KMS-11 (cell line): ENCODE measurements around the gene PTPRN2.

Source experiments
- H2AFZ ChIP-seq: fragments of 200-600 bp; sonication (generic); 2 replicates; pipeline ENCODE4 v1.6.1; 2016; ENCODE audit warnings: antibody characterized with exemption, mixed run types, low read depth
- H3K27ac ChIP-seq: fragments of 200-600 bp; sonication (generic); 2 replicates; pipeline ENCODE4 v1.6.1; 2016; ENCODE audit warnings: mild to moderate bottlenecking, mixed run types
- H3K27me3 ChIP-seq: fragments of 200-600 bp; sonication (generic); 2 replicates; pipeline ENCODE4 v1.6.1; 2017; ENCODE audit warnings: mild to moderate bottlenecking, low read depth, mixed run types, moderate library complexity; ENCODE audit not compliant: insufficient read depth
- H3K36me3 ChIP-seq: fragments of 200-600 bp; sonication (generic); 2 replicates; pipeline ENCODE4 v1.6.1; 2017; ENCODE audit warnings: mild to moderate bottlenecking, mixed run types; ENCODE audit not compliant: insufficient read depth
- H3K4me1 ChIP-seq: fragments of 200-600 bp; sonication (generic); 2 replicates; pipeline ENCODE4 v1.6.1; 2016; ENCODE audit warnings: mild to moderate bottlenecking, low read depth, mixed run types; ENCODE audit not compliant: poor library complexity, severe bottlenecking
- H3K4me2 ChIP-seq: fragments of 200-600 bp; sonication (generic); 2 replicates; pipeline ENCODE4 v1.7.0; 2016; ENCODE audit warnings: mild to moderate bottlenecking, mixed run types
- H3K4me3 ChIP-seq: fragments of 200-600 bp; sonication (generic); IDR thresholded peaks from 2 replicates; pipeline ENCODE4 v1.6.1; 2017; ENCODE audit warnings: low read depth, low read length, mixed read lengths; ENCODE audit not compliant: insufficient read depth
- H3K79me2 ChIP-seq: fragments of 200-600 bp; sonication (generic); 2 replicates; pipeline ENCODE4 v1.6.1; 2016; ENCODE audit warnings: low read depth, mixed run types; ENCODE audit not compliant: insufficient read depth
- H3K9ac ChIP-seq: fragments of 200-600 bp; sonication (generic); 2 replicates; pipeline ENCODE4 v1.6.1; 2016; ENCODE audit warnings: mild to moderate bottlenecking, mixed run types
- H4K20me1 ChIP-seq: fragments of 200-600 bp; sonication (generic); 2 replicates; pipeline ENCODE4 v1.6.1; 2016; ENCODE audit warnings: mild to moderate bottlenecking, mixed run types; ENCODE audit not compliant: insufficient read depth
- TF ChIP-seq, protein P1 (sequence below): fragments of 200-600 bp; sonication (generic); conservative IDR thresholded peaks from 2 replicates; pipeline ENCODE4 v1.6.1; 2017; ENCODE audit warnings: low read depth, mild to moderate bottlenecking, antibody characterized with exemption, low read length, moderate library complexity, mixed read lengths

Gene PTPRN2

DNA sequence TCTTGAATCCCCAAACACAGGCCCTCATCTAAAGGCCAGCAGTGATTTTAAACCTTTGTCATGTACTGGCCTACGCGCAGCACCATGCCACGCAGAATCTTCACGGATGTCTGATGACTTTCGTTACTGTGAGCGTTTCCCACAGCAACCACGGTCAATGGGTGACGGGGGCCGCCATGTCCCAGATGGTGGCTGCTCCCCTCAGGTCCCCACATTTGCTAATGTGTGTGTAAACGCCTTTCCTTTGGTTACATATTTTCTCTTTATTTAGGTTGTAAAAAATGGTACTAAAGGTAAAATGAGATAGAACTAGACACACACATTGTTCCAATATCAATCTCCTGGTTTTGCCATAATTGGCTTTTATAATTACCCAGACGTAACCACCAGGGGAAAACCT is 699.0 kb downstream of the PTPRN2 start:
- TF ChIP-seq, protein P1, sequence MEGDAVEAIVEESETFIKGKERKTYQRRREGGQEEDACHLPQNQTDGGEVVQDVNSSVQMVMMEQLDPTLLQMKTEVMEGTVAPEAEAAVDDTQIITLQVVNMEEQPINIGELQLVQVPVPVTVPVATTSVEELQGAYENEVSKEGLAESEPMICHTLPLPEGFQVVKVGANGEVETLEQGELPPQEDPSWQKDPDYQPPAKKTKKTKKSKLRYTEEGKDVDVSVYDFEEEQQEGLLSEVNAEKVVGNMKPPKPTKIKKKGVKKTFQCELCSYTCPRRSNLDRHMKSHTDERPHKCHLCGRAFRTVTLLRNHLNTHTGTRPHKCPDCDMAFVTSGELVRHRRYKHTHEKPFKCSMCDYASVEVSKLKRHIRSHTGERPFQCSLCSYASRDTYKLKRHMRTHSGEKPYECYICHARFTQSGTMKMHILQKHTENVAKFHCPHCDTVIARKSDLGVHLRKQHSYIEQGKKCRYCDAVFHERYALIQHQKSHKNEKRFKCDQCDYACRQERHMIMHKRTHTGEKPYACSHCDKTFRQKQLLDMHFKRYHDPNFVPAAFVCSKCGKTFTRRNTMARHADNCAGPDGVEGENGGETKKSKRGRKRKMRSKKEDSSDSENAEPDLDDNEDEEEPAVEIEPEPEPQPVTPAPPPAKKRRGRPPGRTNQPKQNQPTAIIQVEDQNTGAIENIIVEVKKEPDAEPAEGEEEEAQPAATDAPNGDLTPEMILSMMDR: no peak
- no peak overlapping the region for H3K27ac ChIP-seq
- no peaks in the 10 kb centered on the region for H4K20me1 ChIP-seq
- no peaks in the 10 kb centered on the region for H3K4me1 ChIP-seq
- peaks cover 4% of the 10 kb centered on the region; the same call in 1 of the 2 replicates for H3K27me3 ChIP-seq
- no peak overlapping the region for H3K4me3 ChIP-seq
- no peaks in the 10 kb centered on the region for H3K79me2 ChIP-seq
- no peaks in the 10 kb centered on the region for H3K36me3 ChIP-seq
- no peak overlapping the region for H3K4me2 ChIP-seq
- H2AFZ ChIP-seq: no peak overlapping the region
- no peak overlapping the region for H3K9ac ChIP-seq

- H3K4me1 ChIP-seq: no peaks in the 10 kb centered on the region
These were observed 700.2 kb downstream of the PTPRN2 start for GRCh38 chr7:157887400-157887799.

GRCh38 chr7:157886711-157887110 is 700.9 kb downstream of the PTPRN2 start:
- Histone ChIP-seq H2AFZ (no peak overlapping the region), H3K79me2 (no peaks in the 10 kb centered on the region), H3K4me3 (no peak overlapping the region), H3K27me3 (no peaks in the 10 kb centered on the region; the same call in 1 of the 2 replicates), H3K4me1 (no peaks in the 10 kb centered on the region), H3K4me2 (no peak overlapping the region), H4K20me1 (no peaks in the 10 kb centered on the region), H3K36me3 (no peaks in the 10 kb centered on the region), H3K9ac (no peak overlapping the region), H3K27ac (no peak overlapping the region)
- TF ChIP-seq, protein P1: no peak

More at GRCh38 chr7:157887400-157887799, 700.2 kb downstream of the PTPRN2 start:
- Histone ChIP-seq H3K9ac (no peak overlapping the region), H3K27me3 (peaks cover under 1% of the 10 kb centered on the region; the same call in 1 of the 2 replicates), H4K20me1 (no peaks in the 10 kb centered on the region), H3K4me2 (no peak overlapping the region), H3K79me2 (no peaks in the 10 kb centered on the region), H3K36me3 (no peaks in the 10 kb centered on the region), H2AFZ (no peak overlapping the region), H3K4me3 (no peak overlapping the region), H3K27ac (no peak overlapping the region)
- TF ChIP-seq, protein P1: no peak

DNA sequence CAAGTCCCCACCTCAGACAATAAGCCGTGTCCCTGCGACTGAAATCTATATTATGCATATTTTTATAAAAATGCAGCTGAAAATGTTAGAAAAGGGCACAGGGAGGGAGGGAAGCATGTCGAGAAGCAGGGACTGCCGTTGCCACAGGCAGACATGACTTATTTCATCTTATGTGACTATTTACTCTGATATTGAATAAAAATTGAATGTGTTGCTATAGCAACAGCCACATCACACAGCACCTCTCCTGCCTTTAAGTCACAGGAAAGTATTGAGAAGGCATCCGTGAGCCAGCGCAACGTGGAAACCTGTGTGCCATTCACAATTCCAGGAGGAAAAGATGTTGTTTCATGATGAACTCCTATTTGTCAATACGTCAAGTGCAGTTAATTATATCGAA is 701.4 kb downstream of the PTPRN2 start:
- H3K4me1 ChIP-seq: no peaks in the 10 kb centered on the region
- no peaks in the 10 kb centered on the region for H4K20me1 ChIP-seq
- no peak overlapping the region for H3K4me2 ChIP-seq

More for the DNA sequence above, 701.4 kb downstream of the PTPRN2 start:
- H3K27me3 ChIP-seq: no peaks in the 10 kb centered on the region; the same call in 1 of the 2 replicates
- H3K27ac ChIP-seq: no peak overlapping the region
- no peaks in the 10 kb centered on the region for H3K36me3 ChIP-seq
- H3K4me3 ChIP-seq: no peak overlapping the region
- no peaks in the 10 kb centered on the region for H3K79me2 ChIP-seq
- H2AFZ ChIP-seq: no peak overlapping the region
- TF ChIP-seq, protein P1: no peak
- no peak overlapping the region for H3K9ac ChIP-seq
